Activated CD4-positive, alpha-beta T cell treated with anti-CD3 and anti-CD28 coated beads for 36 hours (primary cell): Measurements from ENCODE around the gene PRG3. TPM values are rescaled to one million over a fixed set of nuclear protein-coding genes. Genes with fewer than 3 reads are reported as not detected.

Experiments
- ATAC-seq: fragments of 200-7000 bp; cut with Tn5 transposase; one replicate; pipeline ENCODE4 v1.10.0; 2021; ENCODE audit warnings: mild to moderate bottlenecking, moderate library complexity
- CTCF ChIA-PET: fragments of 350-600 bp; sonication (Branson Sonifier 250); formaldehyde crosslinking; loops from one replicate; lab custom pipeline; 2021; ENCODE audit warnings: antibody characterized with exemption; lab: Charles Lee
- POLR2A ChIA-PET: fragments of 350-600 bp; sonication (Branson Sonifier 250); formaldehyde crosslinking; loops from one replicate; lab custom pipeline; 2021; ENCODE audit warnings: antibody characterized with exemption, inconsistent platforms; lab: Charles Lee
- DNase-seq: peaks from one replicate; pipeline ENCODE4 v3.0.0-alpha.2; 2020
- H3K27ac Mint-ChIP-seq: one replicate; pipeline ENCODE4 v1.8.0; 2021; ENCODE audit warnings: mixed read lengths
- H3K27me3 Mint-ChIP-seq: one replicate; pipeline ENCODE4 v1.8.0; 2021; ENCODE audit warnings: mixed read lengths
- H3K36me3 Mint-ChIP-seq: one replicate; pipeline ENCODE4 v1.8.0; 2021; ENCODE audit warnings: low read depth, mixed read lengths
- H3K4me1 Mint-ChIP-seq: one replicate; pipeline ENCODE4 v1.8.0; 2021; ENCODE audit warnings: mixed read lengths
- H3K4me3 Mint-ChIP-seq: one replicate; pipeline ENCODE4 v1.8.0; 2021; ENCODE audit warnings: mild to moderate bottlenecking, moderate library complexity, mixed read lengths
- H3K9me3 Mint-ChIP-seq: one replicate; pipeline ENCODE4 v1.8.0; 2021; ENCODE audit warnings: low read depth, mixed read lengths
- intact Hi-C, 2 experiments: fragments of 100-400 bp; cut with DNase I in 1 of 2; cut with micrococcal nuclease in 1 of 2; formaldehyde crosslinking; loops; one replicate each; pipeline versions ENCODE4 v1.14.2 to v1.15.1; 2022 to 2024; cut with DNase I, micrococcal nuclease
- total RNA-seq, 2 experiments: library from RNA; stranded (reverse); gene quantifications; one replicate each; pipeline ENCODE4 v1.2.3, GENCODE V29; 2021

PRG3 gene
- total RNA-seq, 2 experiments from 2014 or later, result not detected

DNA sequence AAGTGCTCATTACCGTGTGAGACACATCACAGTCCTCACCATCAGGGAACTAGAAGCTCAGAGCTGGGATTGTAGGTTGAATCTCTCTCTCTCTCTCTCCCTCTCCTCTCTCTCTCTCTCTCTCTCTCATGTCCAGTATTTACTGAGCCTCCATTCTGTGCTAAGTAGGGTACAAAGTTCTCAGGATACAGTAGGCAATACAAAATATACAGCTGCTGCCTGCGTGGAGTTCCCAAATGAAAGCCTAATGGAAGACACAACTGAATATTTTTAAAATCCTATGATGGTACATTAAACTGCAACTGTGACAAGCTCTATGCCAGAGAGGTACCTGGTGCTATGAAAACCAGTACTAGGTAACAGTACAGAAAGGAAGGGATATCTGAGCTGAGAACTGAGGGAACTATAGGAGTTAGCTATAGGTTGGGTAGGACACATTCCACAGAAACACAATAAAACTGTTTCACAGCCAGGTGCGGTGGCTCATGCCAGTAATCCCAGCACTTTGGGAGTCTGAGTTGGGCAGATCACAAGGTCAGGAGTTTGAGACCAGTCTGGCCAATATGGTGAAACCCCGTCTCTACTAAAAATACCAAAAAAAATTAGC is 19.1 kb upstream of the PRG3 start:
- ChIA-PET POLR2A (interaction anchor here (1.2 kb wide), 1 partner anchor 9 kb away, joined by 3 read pairs; no protein-coding TSS in a partner anchor), CTCF (interaction anchor here (1.3 kb wide), 2 partner anchors 15 to 127 kb away, joined by 3 to 4 read pairs; no protein-coding TSS in a partner anchor)
- Mint-ChIP-seq H3K36me3 (peaks cover 11% of the 10 kb centered on the region), H3K9me3 (no peaks in the 10 kb centered on the region), H3K27me3 (no peaks in the 10 kb centered on the region), H3K27ac (no peak overlapping the region), H3K4me3 (no peak overlapping the region), H3K4me1 (peaks cover 9% of the 10 kb centered on the region)
- DNase-seq (no peak), ATAC-seq (no peak)
- intact Hi-C loops, result no loop called here

DNA sequence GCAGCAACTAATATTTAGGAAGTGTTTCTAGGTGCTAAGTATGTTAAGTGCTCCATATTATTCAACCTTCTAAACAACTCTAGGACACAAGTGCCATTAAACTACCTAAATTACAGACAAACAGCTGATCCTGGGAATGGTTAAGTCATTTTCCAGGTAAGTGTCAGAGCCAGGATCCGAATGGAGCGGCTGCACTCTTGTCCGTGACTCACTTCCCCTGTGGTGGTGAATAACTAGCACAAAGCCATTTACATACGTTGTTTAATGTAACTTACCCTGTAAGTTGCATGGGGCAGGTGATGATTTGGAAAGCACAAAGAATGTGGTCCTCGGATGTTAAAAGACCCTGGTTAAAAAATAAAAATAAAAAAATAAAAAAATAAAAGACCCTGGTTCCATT is 18.3 kb upstream of the PRG3 start:
- peaks cover 8% of the 10 kb centered on the region for H3K36me3 Mint-ChIP-seq
- H3K27me3 Mint-ChIP-seq, result no peaks in the 10 kb centered on the region
- CTCF ChIA-PET, result interaction anchor here (1.3 kb wide), 1 partner anchor 127 kb away, joined by 4 read pairs; no protein-coding TSS in a partner anchor
- DNase-seq, result no peak
- peaks cover 3% of the 10 kb centered on the region for H3K4me1 Mint-ChIP-seq
- no peak for ATAC-seq
- POLR2A ChIA-PET, result no interaction called here
- no peak overlapping the region for H3K4me3 Mint-ChIP-seq
- H3K27ac Mint-ChIP-seq, result no peak overlapping the region
- intact Hi-C loops, result no loop called here
- no peaks in the 10 kb centered on the region for H3K9me3 Mint-ChIP-seq

GRCh38 chr11:57397394-57397990 is 16.5 kb upstream of the PRG3 start:
- no peak for DNase-seq
- no peak for ATAC-seq
- Mint-ChIP-seq H3K27me3 (no peaks in the 10 kb centered on the region), H3K9me3 (no peaks in the 10 kb centered on the region), H3K36me3 (peaks cover under 1% of the 10 kb centered on the region), H3K4me3 (no peak overlapping the region), H3K27ac (no peak overlapping the region), H3K4me1 (no peaks in the 10 kb centered on the region)
- intact Hi-C loops, result loop anchor here in 1 of 2 experiments (2.0 kb wide), 1 partner anchor 49 kb away; no protein-coding TSS in a partner anchor
- ChIA-PET CTCF (interaction anchor here (1.0 to 1.7 kb wide), 3 partner anchors 15 to 59 kb away, joined by 3 to 5 read pairs (median 3); no protein-coding TSS in a partner anchor), POLR2A (interaction anchor here (0.6 kb wide), 1 partner anchor 45 kb away, joined by 3 read pairs; no protein-coding TSS in a partner anchor)

- ChIA-PET POLR2A (no interaction called here), CTCF (interaction anchor here (1.0 to 1.7 kb wide), 5 partner anchors 14 to 95 kb away, joined by 3 to 5 read pairs (median 3); no protein-coding TSS in a partner anchor)
- Mint-ChIP-seq H3K27ac (no peak overlapping the region), H3K27me3 (no peaks in the 10 kb centered on the region), H3K9me3 (no peaks in the 10 kb centered on the region), H3K4me3 (no peak overlapping the region), H3K4me1 (no peaks in the 10 kb centered on the region), H3K36me3 (no peaks in the 10 kb centered on the region)
- no peak for ATAC-seq
- intact Hi-C loops, result loop anchor here in 1 of 2 experiments (2.0 kb wide), 1 partner anchor 48 kb away; no protein-coding TSS in a partner anchor
- no peak for DNase-seq
These were observed 15.8 kb upstream of the PRG3 start for GRCh38 chr11:57396744-57397143.

DNA sequence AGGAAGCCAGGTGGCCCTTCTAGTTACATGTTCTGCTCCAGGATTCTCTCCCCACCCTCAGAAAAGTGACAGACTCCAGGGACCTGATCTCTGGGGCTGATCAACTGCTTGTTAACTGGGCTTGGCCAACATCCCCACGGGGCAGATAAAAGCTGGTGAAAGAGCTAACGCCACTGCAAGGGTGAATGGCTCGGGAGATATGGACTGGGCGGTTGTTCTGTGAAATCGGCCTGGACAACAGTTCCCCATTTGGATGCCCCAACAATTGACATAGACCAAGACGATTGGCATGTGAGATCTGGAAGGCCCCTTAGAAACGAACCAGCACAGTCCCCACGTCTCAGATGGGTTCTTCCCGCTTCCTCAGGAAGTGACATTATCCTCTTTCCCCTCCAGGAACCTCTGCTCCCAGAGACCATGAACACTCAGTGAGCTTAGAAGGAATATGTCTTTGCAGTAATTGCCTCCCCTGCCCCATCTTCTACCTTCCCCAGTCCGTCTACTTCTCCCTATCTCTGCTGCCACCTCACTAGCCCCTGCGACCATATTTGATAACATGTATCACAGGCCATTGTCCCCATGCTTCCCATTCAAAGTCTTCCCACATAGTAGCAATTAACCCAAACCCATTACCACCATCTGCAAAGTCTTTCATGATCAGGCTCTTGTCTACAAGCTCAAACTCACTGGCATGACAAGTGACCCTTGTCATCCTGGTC is 15.1 kb upstream of the PRG3 start:
- Mint-ChIP-seq H3K27ac (no peak overlapping the region), H3K4me3 (no peak overlapping the region), H3K9me3 (no peaks in the 10 kb centered on the region), H3K36me3 (no peaks in the 10 kb centered on the region), H3K4me1 (no peaks in the 10 kb centered on the region), H3K27me3 (no peaks in the 10 kb centered on the region)
- DNase-seq (no peak), ATAC-seq (no peak)
- ChIA-PET POLR2A (interaction anchor here (1.3 kb wide), 1 partner anchor 11 kb away, joined by 3 read pairs; no protein-coding TSS in a partner anchor), CTCF (interaction anchor here (0.5 to 1.7 kb wide), 5 partner anchors 13 to 96 kb away, joined by 3 to 5 read pairs (median 3); no protein-coding TSS in a partner anchor)
- intact Hi-C loops, result loop anchor here in 1 of 2 experiments (2.0 kb wide), 1 partner anchor 47 kb away; no protein-coding TSS in a partner anchor

- ATAC-seq (no peak), DNase-seq (no peak)
- Mint-ChIP-seq H3K4me1 (no peaks in the 10 kb centered on the region), H3K4me3 (no peak overlapping the region), H3K27me3 (no peaks in the 10 kb centered on the region), H3K36me3 (no peaks in the 10 kb centered on the region), H3K9me3 (no peaks in the 10 kb centered on the region), H3K27ac (no peak overlapping the region)
- ChIA-PET CTCF (interaction anchor here (1.0 kb wide), 1 partner anchor 99 kb away, joined by 4 read pairs; no protein-coding TSS in a partner anchor), POLR2A (interaction anchor here (0.7 to 2.3 kb wide), 3 partner anchors 13 to 31 kb away, joined by 3 to 5 read pairs (median 3); no protein-coding TSS in a partner anchor)
- intact Hi-C loops, result no loop called here
These were observed 13.4 kb upstream of the PRG3 start for GRCh38 chr11:57394203-57394965.

DNA sequence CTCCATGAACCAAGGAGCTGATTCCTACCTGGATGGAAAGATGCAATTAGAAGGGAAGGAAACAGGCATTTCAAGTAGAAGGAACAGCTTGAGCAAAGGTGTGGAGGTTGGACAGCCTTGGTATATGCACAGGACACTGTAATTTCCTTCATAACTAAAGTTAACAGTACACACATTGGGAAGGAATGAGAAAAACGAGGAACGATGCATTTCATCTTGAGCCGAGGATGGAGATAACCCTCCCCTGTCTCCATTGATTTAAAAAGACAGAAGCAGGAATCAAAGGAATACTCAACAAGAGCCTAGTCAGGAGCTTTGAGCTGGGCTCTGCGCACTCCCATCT is 11.8 kb upstream of the PRG3 start:
- Mint-ChIP-seq H3K4me1 (no peaks in the 10 kb centered on the region), H3K27me3 (no peaks in the 10 kb centered on the region), H3K9me3 (no peaks in the 10 kb centered on the region), H3K4me3 (no peak overlapping the region), H3K27ac (no peak overlapping the region), H3K36me3 (no peaks in the 10 kb centered on the region)
- ChIA-PET CTCF (no interaction called here), POLR2A (interaction anchor here (2.3 kb wide), 1 partner anchor 32 kb away, joined by 5 read pairs; no protein-coding TSS in a partner anchor)
- intact Hi-C loops, result no loop called here
- ATAC-seq (no peak), DNase-seq (no peak)

GRCh38 chr11:57392066-57392762 is 11.3 kb upstream of the PRG3 start:
- Mint-ChIP-seq H3K27me3 (no peaks in the 10 kb centered on the region), H3K36me3 (no peaks in the 10 kb centered on the region), H3K4me1 (no peaks in the 10 kb centered on the region), H3K27ac (no peak overlapping the region), H3K9me3 (no peaks in the 10 kb centered on the region), H3K4me3 (no peak overlapping the region)
- DNase-seq (no peak), ATAC-seq (no peak)
- intact Hi-C loops, result no loop called here
- ChIA-PET POLR2A (interaction anchor here (2.3 kb wide), 1 partner anchor 33 kb away, joined by 5 read pairs; no protein-coding TSS in a partner anchor), CTCF (no interaction called here)

DNA sequence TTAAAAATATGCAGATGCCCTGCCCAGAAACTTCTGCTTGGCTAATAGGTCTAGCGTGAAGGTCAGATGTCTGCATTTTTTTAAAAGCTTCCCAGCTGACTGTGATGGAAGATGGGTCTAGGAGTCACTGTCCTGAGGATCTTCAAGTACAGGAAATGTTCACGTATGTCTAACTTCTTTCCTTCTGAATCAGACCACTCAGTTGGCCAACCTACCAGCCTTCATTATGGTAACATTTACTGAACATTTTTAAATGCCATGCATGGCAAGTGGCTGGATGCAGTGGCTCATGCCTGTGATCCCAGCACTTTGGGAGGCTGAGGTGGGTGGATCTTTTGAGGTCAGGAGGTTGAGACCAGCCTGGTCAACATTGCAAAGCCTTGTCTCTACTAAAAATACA is 10.6 kb upstream of the PRG3 start:
- Mint-ChIP-seq H3K4me1 (no peaks in the 10 kb centered on the region), H3K27me3 (no peaks in the 10 kb centered on the region), H3K27ac (no peak overlapping the region), H3K36me3 (no peaks in the 10 kb centered on the region), H3K9me3 (no peaks in the 10 kb centered on the region), H3K4me3 (no peak overlapping the region)
- intact Hi-C loops, result no loop called here
- ChIA-PET CTCF (no interaction called here), POLR2A (no interaction called here)
- ATAC-seq (no peak), DNase-seq (no peak)

GRCh38 chr11:57391111-57391510 is 10.2 kb upstream of the PRG3 start:
- H3K4me3 Mint-ChIP-seq, result no peak overlapping the region
- H3K27me3 Mint-ChIP-seq, result no peaks in the 10 kb centered on the region
- no peaks in the 10 kb centered on the region for H3K36me3 Mint-ChIP-seq
- no peak overlapping the region for H3K27ac Mint-ChIP-seq
- no peak for ATAC-seq
- ChIA-PET POLR2A (no interaction called here), CTCF (no interaction called here)
- intact Hi-C loops, result no loop called here
- DNase-seq, result no peak
- no peaks in the 10 kb centered on the region for H3K9me3 Mint-ChIP-seq
- H3K4me1 Mint-ChIP-seq, result no peaks in the 10 kb centered on the region
